Testis (tissue), 3 donors: ENCODE measurements around the gene CELA1. TPM values are rescaled to one million over a fixed set of nuclear protein-coding genes. Genes with fewer than 3 reads are reported as not detected.

Source experiments
- DNase-seq: peaks from one replicate; pipeline ENCODE4 v3.0.0-alpha.2; 2019
- H3K27ac ChIP-seq, 2 donors: fragments of 200-600 bp; sonication (generic); one replicate each; pipeline ENCODE4 v1.5.1; 2019
- H3K27me3 ChIP-seq: fragments of 200-600 bp; sonication (generic); one replicate; pipeline ENCODE4 v1.5.1; 2019
- H3K36me3 ChIP-seq: fragments of 200-600 bp; sonication (generic); one replicate; pipeline ENCODE4 v1.5.1; 2017; ENCODE audit warnings: low read depth; ENCODE audit errors: missing control alignments
- H3K4me1 ChIP-seq: fragments of 200-600 bp; sonication (generic); one replicate; pipeline ENCODE4 v1.5.1; 2019
- H3K4me3 ChIP-seq, 2 donors: fragments of 200-600 bp; sonication (generic); one replicate each; pipeline ENCODE4 v1.5.1; 2017 to 2019
- H3K9me3 ChIP-seq: fragments of 200-600 bp; sonication (generic); one replicate; pipeline ENCODE4 v1.5.1; 2017
- CTCF ChIP-seq, 3 experiments: fragments of 450-650 bp in 2 of 3; fragments of 200-600 bp in 1 of 3; sonication (generic) in 1 of 3; IDR thresholded peaks; one replicate each; pipeline ENCODE4 v1.5.1; 2016 to 2019; ENCODE audit warnings: antibody characterized with exemption in 3 of 3, mild to moderate bottlenecking in 2 of 3, moderate library complexity in 1 of 3
- POLR2A ChIP-seq: fragments of 450-650 bp; IDR thresholded peaks from one replicate; pipeline ENCODE4 v1.6.1; 2017; ENCODE audit warnings: antibody characterized with exemption, mild to moderate bottlenecking, moderate library complexity
- WGBS, 2 donors: methylation state at CpG; one replicate each; pipeline ENCODE4 v1.1.5; 2018; 5-methylcytosine and 5-hydroxymethylcytosine counted together
- intact Hi-C: fragments of 100-400 bp; cut with DNase I; formaldehyde crosslinking; loops from one replicate; pipeline ENCODE4 v1.15.1; 2023; ENCODE audit warnings: low total_unique reads
- polyA plus RNA-seq: library from polyadenylated mRNA; stranded (reverse); fragments of 350-450 nt; fragmentation: Illumina TruSeq; extraction: RNeasy Lipid Tissue Mini Kit (QIAGEN cat#74804); gene quantifications from one replicate; pipeline ENCODE4 v1.2.3, GENCODE V29; 2014; ENCODE audit warnings: low read depth, low replicate concordance; ENCODE audit not compliant: insufficient read depth
- total RNA-seq, 2 donors: library from RNA; depleted of rRNA; stranded (reverse); fragments of >200 nt; gene quantifications; one replicate each; pipeline ENCODE4 v1.2.3, GENCODE V29; 2016

Gene CELA1
- total and polyA plus RNA-seq, 3 donors from 2014 or later = 0.50 TPM; not detected in 2

- WGBS, 2 donors = 74 to 82% methylated on average over 2 of the region's 2 CpGs
- intact Hi-C loops = no loop called here
These were observed 16.4 kb upstream of the CELA1 start for GRCh38 chr12:51362747-51363342.

DNA sequence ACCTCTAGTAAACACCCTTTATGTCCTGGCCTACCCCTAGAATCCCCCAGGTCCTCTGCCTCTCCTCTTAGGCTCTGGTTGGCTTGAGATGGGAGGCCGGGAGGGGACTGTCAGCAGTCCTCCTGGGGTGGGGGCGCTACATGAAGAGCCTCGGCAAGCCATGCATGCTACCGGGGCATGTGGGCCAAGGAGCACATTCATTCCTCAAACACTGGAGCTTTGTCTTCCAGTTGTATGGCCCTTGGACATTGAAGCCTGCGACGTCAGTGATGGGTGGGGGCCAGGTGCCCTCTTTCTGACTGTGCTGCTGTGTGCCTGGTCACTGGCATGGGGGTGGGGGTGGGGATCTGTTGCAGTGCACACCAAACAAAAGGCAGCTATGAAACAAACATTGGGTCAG, 15.8 kb upstream of the CELA1 start:
- Histone ChIP-seq H3K4me1 (no peaks in the 10 kb centered on the region), H3K4me3 (no peak overlapping the region), H3K36me3 (no peaks in the 10 kb centered on the region), H3K27me3 (no peaks in the 10 kb centered on the region), H3K9me3 (no peaks in the 10 kb centered on the region), H3K27ac (no peak overlapping the region)
- 93 to 94% methylated on average over 4 to 6 of the region's 6 CpGs for WGBS, 2 donors
- intact Hi-C loops = no loop called here
- TF ChIP-seq CTCF (IDR thresholded peaks at IDR 0.05) (no peak), POLR2A (no peak)
- no peak for DNase-seq

More at GRCh38 chr12:51362747-51363342, 16.4 kb upstream of the CELA1 start:
- TF ChIP-seq CTCF (IDR thresholded peaks at IDR 0.05) = no peak
- no peak for TF ChIP-seq POLR2A
- no peak for DNase-seq
- Histone ChIP-seq H3K27ac (no peak overlapping the region), H3K4me1 (no peaks in the 10 kb centered on the region), H3K9me3 (no peaks in the 10 kb centered on the region), H3K36me3 (no peaks in the 10 kb centered on the region), H3K4me3 (no peak overlapping the region), H3K27me3 (no peaks in the 10 kb centered on the region)

GRCh38 chr12:51361161-51362016, 14.9 kb upstream of the CELA1 start:
- H3K27ac ChIP-seq = no peak overlapping the region
- WGBS, 2 donors = 74 to 85% methylated on average over 8 of the region's 8 CpGs
- TF ChIP-seq POLR2A (no peak), CTCF (IDR thresholded peaks at IDR 0.05) (no peak)

DNA sequence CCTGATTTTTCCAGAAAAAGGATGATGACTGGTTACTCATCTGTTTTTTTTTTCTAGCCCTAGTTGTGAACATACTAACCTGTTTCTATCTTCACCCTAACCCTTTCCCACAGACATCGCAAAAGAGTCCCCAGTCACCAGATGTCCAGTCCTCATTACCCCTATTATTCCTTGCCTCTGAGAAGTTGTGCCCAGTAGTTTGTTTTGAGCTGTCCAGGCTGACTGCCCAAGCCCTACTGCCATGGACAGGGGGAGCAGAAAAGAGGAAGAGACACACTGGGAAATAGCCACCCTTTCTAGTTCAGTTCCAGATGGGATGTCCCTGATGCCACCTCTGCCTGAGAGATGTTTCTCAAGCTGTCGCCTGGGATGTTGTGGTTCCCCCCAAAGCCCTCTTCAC, 13.8 kb upstream of the CELA1 start:
- no peaks in the 10 kb centered on the region for H3K9me3 ChIP-seq
- H3K36me3 ChIP-seq = no peaks in the 10 kb centered on the region
- DNase-seq = no peak
- no peak overlapping the region for H3K27ac ChIP-seq
- no peak overlapping the region for H3K4me3 ChIP-seq
- TF ChIP-seq POLR2A (no peak), CTCF (IDR thresholded peaks at IDR 0.05) (no peak)
- 91% methylated on average over 2 of the region's 2 CpGs for WGBS, 2 donors
- H3K4me1 ChIP-seq = no peaks in the 10 kb centered on the region
- H3K27me3 ChIP-seq = no peaks in the 10 kb centered on the region
- intact Hi-C loops = no loop called here

More at GRCh38 chr12:51361161-51362016, 14.9 kb upstream of the CELA1 start:
- intact Hi-C loops = no loop called here
- no peak overlapping the region for H3K4me3 ChIP-seq
- no peaks in the 10 kb centered on the region for H3K27me3 ChIP-seq
- H3K36me3 ChIP-seq = no peaks in the 10 kb centered on the region
- no peak for DNase-seq
- H3K4me1 ChIP-seq = no peaks in the 10 kb centered on the region
- no peaks in the 10 kb centered on the region for H3K9me3 ChIP-seq
